Measurements from ENCODE around the gene RARG. TPM values are rescaled to one million over a fixed set of nuclear protein-coding genes. Genes with fewer than 3 reads are reported as not detected.

RARG gene
- total RNA-seq, 4 donors from 2014 or later: 2.6 to 15.4 (median 7.6) TPM; not detected in 1

DNA sequence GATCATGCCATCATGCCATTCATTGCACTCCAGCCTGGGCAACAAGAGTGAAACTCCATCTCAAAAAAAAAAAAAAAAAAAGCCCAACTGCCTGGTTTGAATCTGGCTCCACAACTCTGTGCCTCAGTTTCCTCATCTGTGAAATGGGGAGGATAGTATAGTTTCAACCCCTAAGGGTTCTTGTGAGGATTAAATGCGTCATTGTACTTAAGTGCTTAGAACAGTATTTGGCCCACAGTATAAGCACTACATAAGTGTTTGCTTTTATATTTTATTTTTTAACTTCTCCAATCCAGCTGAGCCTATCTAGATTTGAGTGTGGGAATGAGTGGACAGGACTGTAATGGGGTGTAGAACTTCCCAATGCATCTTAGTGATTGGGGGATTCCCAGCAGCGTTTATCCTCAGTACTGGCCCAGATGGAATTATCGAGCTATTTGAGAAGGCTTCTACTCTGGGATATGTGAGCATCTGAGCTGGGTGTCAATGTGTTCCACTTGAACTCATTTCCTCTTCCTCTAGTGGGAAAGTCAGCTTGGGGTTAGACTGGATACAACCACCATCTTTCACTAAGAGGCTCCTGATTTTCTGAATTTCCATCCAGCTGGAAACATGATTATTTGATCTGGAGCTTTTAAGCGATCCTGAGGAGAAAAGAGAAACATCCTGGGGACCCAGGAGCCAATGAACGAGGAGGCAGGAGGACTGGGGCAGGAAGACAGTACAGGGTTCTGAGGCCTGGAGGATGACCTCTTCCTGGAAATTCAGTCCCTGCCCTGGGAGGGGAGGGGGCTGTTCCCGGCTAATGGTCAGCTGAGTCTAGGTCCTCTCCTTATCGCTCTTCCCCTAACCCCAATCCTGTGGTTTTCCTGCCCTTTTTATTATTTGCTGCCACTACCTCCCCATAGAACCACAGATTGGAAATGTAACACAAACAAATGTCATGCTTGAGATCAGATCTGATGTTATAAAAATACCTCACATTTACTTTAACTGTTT lies 26.8 kb upstream of the RARG start:
- H3K27me3 ChIP-seq: no peaks in the 10 kb centered on the region
- DNase-seq: no peak
- in situ Hi-C loops (cut with MboI; ENCODE audit: low pct_ligation_motif_present in 1 of 4, low pct_unique_long_range_greater_than_20kb in 1 of 4, low sequenced_read_pairs in 3 of 4): no loop called here

DNA sequence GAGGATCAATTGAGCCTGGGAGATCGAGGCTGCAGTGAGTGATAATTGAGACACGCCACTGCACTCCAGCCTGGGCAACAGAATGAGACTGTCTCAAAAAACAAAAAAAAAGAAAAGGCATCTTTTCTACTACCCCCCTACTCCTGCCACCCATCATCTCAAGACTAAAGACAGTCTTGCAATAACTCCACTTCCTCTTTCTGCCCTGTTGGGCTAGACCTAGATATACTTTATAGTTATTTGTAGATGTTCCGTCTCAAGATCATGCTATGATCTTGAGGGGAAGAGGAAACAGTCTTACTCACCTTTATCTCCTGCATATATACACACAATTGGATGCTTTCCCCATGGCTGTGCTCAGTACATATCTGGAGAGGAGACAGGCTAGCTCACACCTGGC lies 24.0 kb upstream of the RARG start:
- 64 to 74% methylated on average over 2 to 3 of the region's 3 CpGs for WGBS, 2 donors (ENCODE audit: low coverage in 1 of 2)
- no peak for DNase-seq
- TF ChIP-seq POLR2AphosphoS5 (IDR thresholded peaks at IDR 0.05) (no peak), POLR2A (IDR thresholded peaks at IDR 0.05) (no peak), EP300 (IDR thresholded peaks at IDR 0.05; ENCODE audit: low read depth) (no peak)
- TF ChIP-seq, protein P1, sequence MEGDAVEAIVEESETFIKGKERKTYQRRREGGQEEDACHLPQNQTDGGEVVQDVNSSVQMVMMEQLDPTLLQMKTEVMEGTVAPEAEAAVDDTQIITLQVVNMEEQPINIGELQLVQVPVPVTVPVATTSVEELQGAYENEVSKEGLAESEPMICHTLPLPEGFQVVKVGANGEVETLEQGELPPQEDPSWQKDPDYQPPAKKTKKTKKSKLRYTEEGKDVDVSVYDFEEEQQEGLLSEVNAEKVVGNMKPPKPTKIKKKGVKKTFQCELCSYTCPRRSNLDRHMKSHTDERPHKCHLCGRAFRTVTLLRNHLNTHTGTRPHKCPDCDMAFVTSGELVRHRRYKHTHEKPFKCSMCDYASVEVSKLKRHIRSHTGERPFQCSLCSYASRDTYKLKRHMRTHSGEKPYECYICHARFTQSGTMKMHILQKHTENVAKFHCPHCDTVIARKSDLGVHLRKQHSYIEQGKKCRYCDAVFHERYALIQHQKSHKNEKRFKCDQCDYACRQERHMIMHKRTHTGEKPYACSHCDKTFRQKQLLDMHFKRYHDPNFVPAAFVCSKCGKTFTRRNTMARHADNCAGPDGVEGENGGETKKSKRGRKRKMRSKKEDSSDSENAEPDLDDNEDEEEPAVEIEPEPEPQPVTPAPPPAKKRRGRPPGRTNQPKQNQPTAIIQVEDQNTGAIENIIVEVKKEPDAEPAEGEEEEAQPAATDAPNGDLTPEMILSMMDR (IDR thresholded peaks at IDR 0.05): no peak
- Histone ChIP-seq H3K27me3 (no peaks in the 10 kb centered on the region), H3K27ac (no peak overlapping the region), H3K36me3 (peaks cover 0 to 9% (median 0%) of the 10 kb centered on the region in 4 donors), H3K4me3 (no peak overlapping the region), H3K4me1 (peaks cover 11 to 22% (median 18%) of the 10 kb centered on the region in 4 donors), H3K9me3 (no peaks in the 10 kb centered on the region)
- intact Hi-C loops (cut with DNase I; ENCODE audit: low total_unique reads): no loop called here
- in situ Hi-C loops (cut with MboI; ENCODE audit: low pct_ligation_motif_present in 1 of 4, low pct_unique_long_range_greater_than_20kb in 1 of 4, low sequenced_read_pairs in 3 of 4): no loop called here

More for the DNA sequence above, 26.8 kb upstream of the RARG start:
- Histone ChIP-seq H3K4me1 (no peaks in the 10 kb centered on the region), H3K4me3 (no peak overlapping the region), H3K27ac (no peak overlapping the region), H3K36me3 (peaks cover 0 to 4% (median 0%) of the 10 kb centered on the region in 4 donors), H3K9me3 (no peaks in the 10 kb centered on the region)
- TF ChIP-seq EP300 (IDR thresholded peaks at IDR 0.05; ENCODE audit: low read depth) (no peak), POLR2A (IDR thresholded peaks at IDR 0.05) (no peak), POLR2AphosphoS5 (IDR thresholded peaks at IDR 0.05) (no peak)
- TF ChIP-seq, protein P1 (IDR thresholded peaks at IDR 0.05): no peak
- intact Hi-C loops (cut with DNase I; ENCODE audit: low total_unique reads): no loop called here
- 70 to 71% methylated on average over 5 to 7 of the region's 7 CpGs for WGBS, 2 donors (ENCODE audit: low coverage in 1 of 2)

DNA sequence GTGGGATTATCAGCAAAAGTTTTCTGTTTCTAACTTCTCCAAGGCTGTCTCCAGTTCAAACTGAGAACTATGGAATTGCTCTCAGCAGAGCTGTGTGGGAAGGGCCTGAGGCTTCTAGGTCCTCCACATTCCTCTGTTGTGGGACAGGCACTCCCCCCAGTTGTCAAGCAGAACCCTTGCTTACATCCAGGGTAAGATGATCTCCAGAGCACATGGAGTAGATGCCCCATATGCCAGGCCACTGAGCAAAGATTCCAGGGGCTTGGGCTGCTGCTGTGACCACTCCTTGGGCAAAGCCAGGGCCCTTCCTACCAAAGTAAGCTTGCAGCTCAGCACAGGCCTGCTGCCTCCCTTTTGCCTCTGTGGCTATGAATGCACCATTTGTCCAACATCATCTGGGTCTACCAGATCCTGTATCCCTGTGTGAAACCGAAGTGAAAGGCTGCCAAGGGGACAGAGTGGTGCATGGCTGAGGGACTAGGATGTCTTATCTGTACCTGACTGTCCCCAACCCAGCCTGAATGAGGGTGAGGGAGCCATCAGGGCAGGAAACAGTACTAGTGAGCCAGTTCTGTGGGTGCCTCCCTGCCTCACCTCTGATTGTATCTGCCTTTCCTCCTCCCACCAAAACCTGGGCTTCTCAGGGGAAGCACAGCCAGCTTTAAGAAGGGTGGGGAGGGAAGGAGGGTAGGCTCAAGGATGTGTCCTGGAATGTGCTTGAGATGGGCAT lies 23.0 kb upstream of the RARG start:
- no peak for DNase-seq
- WGBS, 2 donors (ENCODE audit: low coverage in 1 of 2): 75% methylated on average over 1 of the region's 1 CpG; no CpG with 5 or more reads in 1 of the 2 donors
- Histone ChIP-seq H3K9me3 (no peaks in the 10 kb centered on the region), H3K36me3 (peaks cover 0 to 9% (median 0%) of the 10 kb centered on the region in 4 donors), H3K27me3 (no peaks in the 10 kb centered on the region), H3K4me1 (peaks cover 15 to 24% (median 24%) of the 10 kb centered on the region in 4 donors), H3K4me3 (no peak overlapping the region), H3K27ac (no peak overlapping the region)
- TF ChIP-seq EP300 (IDR thresholded peaks at IDR 0.05; ENCODE audit: low read depth): no peak
- no peak for TF ChIP-seq POLR2A (IDR thresholded peaks at IDR 0.05)
- TF ChIP-seq, protein P1 (IDR thresholded peaks at IDR 0.05): no peak
- no peak for TF ChIP-seq POLR2AphosphoS5 (IDR thresholded peaks at IDR 0.05)
- intact Hi-C loops (cut with DNase I; ENCODE audit: low total_unique reads) (no loop called here), in situ Hi-C loops (cut with MboI; ENCODE audit: low pct_ligation_motif_present in 1 of 4, low pct_unique_long_range_greater_than_20kb in 1 of 4, low sequenced_read_pairs in 3 of 4) (no loop called here)

DNA sequence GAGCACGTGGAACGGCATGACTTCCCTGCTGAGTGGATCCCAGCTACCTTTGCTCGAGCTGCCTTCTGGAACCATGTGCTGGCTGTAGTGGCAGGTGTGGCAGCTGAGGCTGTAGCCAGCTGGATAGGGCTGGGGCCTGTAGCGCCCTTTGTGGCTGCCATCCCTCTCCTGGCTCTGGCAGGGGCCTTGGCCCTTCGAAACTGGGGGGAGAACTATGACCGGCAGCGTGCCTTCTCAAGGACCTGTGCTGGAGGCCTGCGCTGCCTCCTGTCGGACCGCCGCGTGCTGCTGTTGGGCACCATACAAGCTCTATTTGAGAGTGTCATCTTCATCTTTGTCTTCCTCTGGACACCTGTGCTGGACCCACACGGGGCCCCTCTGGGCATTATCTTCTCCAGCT lies 21.3 kb upstream of the RARG start:
- TF ChIP-seq POLR2A (IDR thresholded peaks at IDR 0.05) (no peak), POLR2AphosphoS5 (IDR thresholded peaks at IDR 0.05) (no peak), EP300 (IDR thresholded peaks at IDR 0.05; ENCODE audit: low read depth) (no peak)
- TF ChIP-seq, protein P1 (IDR thresholded peaks at IDR 0.05): no peak
- in situ Hi-C loops (cut with MboI; ENCODE audit: low pct_ligation_motif_present in 1 of 4, low pct_unique_long_range_greater_than_20kb in 1 of 4, low sequenced_read_pairs in 3 of 4): no loop called here
- intact Hi-C loops (cut with DNase I; ENCODE audit: low total_unique reads): no loop called here
- H3K9me3 ChIP-seq: no peaks in the 10 kb centered on the region
- no peaks in the 10 kb centered on the region for H3K27me3 ChIP-seq
- 91% methylated on average over 13 of the region's 13 CpGs; no CpG with 5 or more reads in 1 of the 2 donors for WGBS, 2 donors (ENCODE audit: low coverage in 1 of 2)
- peak overlapping the region in 1 of 4 donors; percentile 92 for H3K4me3 ChIP-seq
- H3K27ac ChIP-seq: peak overlapping the region in 3 of 4 donors; percentile 93 to 95 (median 94)
- peaks cover 15 to 24% (median 24%) of the 10 kb centered on the region in 4 donors for H3K4me1 ChIP-seq
- peaks cover 0 to 9% (median 0%) of the 10 kb centered on the region in 4 donors for H3K36me3 ChIP-seq
- DNase-seq: no peak

All from transverse colon (tissue), 4 donors.